GM21723 (cell line): ENCODE measurements around the gene NEK11.
"Not testable (repeated sequence)": the region's sequence is repeated elsewhere in the genome, so short reads cannot be mapped to it uniquely, and the experiment has no call there.

ENCODE experiments used
- ATAC-seq: cut with Tn5 transposase; IDR thresholded peaks from one replicate; pipeline ENCODE4 v1.9.1; 2021; ENCODE audit warnings: mild to moderate bottlenecking, moderate library complexity; ENCODE audit not compliant: unreplicated experiment

Gene NEK11

DNA sequence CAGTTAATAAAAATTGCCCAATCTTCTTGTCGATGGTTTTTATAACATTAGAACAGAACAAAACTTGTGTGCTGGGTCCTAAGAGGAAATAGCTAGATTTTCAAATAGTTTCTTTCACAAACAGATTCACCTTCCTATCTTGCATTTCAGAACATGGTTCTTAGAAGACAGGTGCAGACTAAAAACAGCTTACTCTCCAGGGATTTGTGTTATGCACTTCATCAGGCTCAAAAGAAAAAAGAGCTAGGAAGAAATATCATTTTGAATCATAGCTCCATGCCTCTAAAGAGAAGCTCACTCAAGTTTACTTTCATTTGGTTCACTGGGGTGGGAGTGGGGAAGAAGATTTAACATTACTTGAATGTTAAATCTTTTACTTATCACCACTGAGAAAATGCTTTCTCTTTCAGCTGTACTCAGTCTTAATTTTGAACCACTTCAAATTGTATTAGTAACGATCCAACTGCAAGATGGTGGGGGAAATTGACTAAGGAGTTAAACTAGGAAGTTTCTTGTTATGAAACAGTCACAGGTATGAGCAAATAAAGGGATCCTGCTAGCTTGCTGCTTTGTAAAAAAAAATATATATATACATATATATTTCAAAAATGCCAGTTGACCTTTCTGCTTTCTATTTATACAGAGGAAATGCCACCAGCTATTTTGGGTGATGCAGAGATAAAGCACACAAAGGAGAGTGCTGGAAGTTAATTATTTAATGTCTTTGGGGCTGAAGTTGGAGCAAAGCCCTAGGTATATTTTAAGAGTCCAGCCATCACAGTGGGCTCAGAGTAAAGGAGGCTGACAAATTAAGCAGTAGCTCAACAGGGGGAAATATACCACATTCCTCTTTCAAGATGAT is 326.6 kb downstream of the NEK11 start:
- no peak for ATAC-seq

DNA sequence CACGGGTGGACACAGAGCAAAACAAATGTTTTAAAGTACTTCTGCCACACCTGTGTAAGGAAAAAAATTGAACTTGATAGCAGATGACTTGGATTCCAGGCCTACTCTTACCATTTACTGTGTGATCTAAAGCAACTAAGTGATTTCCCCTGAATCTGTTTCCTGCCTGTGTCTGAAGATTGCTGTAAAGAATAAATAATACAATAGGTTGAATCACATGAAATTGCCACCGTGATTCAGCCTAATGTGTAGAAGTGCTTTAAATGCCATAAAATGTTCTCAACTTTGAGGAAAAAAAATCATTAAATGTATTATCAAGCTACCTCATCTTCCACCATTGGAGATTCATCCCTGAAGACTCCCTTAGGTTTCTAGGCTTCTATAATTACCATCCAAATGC is 327.3 kb downstream of the NEK11 start:
- no peak for ATAC-seq

DNA sequence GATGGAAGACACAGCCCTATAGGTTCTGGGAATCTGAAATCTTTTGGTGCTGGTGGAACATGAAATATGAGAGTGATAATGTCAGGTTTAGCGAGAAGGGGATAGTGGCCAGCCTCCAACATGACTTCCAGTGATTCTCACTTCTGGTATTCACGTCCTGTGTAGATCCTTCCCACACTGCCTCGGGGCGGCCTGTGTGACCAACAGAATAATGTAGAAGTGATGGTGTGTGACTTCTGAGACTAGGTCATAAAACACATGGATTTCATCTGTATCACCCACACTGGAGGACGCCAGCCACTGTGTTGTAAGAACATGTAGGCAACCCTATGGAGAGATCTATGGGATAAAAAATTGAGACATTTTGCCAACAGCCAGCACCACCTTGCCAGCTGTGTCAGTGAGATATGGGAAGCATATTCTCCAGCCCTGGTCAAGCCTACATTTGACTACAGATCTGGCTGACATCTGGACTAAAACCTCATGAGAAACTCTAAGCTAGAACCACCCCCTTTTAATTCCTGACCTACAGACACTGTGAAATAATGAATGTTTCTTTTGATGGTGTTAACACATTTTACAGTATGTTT is 329.4 kb downstream of the NEK11 start:
- no peak for ATAC-seq

DNA sequence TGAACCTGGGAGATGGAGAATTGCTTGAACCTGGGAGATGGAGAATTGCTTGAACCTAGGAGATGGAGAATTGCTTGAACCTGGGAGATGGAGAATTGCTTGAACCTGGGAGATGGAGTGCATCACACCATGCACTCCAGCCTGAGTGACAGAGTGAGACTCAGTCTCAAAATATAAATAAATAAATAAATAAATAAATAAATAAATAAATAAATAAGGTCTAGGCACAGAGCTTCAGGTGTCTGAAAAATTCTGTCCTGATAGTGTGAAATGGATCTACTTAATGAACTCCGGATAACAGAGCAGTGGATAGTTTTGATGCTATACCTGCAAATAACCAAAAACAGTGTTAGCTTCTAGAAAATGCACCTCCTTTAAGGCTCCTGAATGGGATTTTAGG is 330.6 kb downstream of the NEK11 start:
- ATAC-seq = no peak

DNA sequence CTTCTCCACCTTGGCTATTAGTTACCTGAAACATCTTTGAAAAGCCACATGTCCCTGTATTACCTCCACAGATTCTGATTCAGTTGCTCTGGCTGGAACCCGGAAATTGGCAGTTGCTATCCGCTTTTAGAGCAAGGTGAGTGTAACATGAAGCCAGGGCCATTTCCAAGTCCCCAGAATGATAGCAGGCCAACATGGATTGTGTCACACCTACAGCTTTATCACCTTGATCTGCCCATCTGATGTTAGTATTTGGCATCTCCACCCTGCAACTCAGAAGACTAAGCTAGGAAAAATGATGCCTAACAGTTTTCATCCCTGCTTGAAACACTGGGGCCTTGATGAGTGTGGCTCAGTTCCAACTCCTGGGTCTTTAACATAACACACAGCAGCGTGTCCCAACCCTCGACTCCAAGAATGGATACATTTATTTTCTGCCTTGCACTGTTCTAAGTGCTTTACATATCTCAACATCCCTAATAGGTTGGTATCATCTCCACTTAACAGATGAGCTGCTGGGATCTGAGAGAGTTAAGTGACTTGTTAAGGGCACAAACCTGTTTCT is 333.6 kb downstream of the NEK11 start:
- ATAC-seq = no peak

DNA sequence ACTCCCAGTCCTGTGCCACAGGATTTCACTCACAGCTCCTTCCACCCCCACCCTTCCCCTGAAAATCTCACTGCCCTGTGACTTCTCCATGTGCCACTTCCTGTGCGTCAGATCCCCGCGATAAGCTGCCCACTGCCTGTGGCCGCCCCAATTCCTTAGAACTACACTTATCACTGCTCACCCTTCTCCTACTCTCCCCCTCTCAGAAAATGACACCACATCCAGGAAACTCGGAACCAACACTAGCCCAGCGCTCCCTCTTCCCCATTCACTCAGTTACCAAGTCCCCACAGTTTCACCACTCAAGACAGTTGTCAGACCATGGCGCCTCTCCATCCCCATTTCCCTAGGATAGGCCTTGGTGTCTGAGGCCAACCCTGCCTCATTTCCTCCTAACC is 334.4 kb downstream of the NEK11 start:
- ATAC-seq = not testable (repeated sequence)

DNA sequence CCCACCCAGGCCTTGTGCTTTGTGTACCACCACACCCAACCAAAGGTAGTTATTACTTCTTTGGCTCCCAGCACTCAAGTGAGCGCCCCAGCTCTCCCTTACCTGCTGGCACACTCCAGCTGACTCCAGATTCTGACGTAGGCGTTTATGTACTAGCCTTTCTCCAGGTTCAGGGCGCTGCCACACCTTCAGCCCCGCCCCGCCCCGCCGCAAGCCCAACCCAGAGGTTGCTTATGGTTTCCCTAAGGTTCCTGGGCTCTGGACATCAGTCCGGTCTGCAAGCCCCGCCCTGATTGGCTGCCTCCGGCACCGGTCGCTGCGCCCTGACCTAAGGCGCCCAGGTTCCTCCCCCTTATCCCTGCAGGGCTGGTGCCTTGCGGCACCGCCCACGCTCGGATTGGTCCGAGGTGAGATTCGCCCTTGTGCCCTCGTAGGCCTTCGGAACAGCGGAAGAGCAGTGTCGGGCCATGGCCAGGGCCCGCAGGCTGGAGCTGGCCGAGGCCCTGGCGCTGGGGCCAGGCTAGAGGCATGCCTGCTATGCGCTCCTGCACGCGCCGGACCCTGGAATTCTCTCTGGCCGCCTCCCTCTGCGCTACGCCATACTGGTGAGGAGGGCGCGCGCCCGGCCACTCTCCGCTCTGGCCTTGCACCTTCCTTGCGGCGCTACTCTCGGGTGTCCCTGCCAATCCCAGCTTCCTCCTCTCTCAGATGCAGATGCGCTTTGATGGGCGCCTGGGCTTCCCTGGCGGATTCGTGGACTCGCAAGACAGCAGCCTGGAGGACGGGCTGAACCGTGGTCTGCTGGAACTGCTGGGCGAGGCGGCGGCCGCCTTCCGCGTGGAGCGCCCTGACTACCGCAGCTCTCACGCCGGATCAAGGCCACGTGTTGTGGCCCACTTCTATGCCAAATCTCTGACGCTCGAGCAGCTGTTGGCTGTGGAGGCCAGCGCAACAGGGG is 335.1 kb downstream of the NEK11 start:
- peak; percentile 99 for ATAC-seq

DNA sequence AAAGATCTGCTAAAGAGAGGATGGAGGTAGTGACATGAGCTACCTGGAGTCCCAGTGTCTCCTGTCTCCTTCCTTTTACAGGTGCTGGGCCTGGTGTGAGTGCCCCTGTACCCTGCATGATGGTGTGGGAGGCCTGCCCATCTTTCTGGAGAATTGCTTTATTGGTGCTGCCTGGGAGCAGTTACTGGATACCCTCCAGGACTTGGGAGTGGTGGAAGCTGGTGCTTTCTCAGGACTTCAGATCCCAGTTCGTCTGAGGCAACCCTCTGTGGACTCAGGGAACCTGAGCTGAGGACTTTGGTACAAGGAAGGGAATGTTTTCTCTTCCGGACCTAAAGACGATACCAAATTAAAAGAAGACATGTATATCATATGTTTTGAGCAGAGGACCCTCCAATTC is 336.6 kb downstream of the NEK11 start:
- no peak for ATAC-seq

DNA sequence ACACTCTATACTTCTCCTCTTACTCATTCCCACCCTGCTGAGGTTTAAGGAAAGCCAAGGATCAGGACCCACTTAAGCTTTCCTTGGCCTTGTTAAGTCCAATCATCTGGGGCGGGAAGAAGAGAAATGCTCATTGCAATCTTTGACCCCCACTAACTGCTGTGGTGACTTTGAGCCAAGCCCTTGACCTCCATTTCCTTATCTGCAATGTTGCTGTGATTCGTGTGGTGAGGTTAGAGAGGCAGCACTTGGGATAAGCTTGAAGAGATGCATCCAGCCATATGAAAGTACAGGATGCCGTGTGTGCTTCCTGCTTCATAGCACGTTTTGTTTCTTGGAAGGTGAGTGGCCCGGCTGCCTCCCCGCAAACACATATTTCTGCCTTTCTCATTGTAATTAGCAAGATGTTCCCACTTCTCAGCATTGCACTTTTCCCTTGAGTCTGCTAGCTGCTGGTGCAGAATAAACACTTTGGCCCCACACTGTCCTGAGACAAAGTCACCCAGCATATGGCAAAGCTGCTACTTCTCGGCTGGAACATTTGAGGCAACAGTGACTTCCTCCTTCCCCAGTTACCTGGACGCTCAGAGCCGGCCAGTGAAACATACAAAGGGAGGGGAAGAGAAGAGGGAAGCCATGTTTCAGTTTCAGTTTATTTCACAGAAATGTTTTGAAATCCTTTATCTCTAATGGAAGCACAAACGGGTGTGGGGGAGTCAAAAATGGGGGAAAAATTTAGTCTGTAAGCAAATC is 344.4 kb downstream of the NEK11 start:
- ATAC-seq = no peak

DNA sequence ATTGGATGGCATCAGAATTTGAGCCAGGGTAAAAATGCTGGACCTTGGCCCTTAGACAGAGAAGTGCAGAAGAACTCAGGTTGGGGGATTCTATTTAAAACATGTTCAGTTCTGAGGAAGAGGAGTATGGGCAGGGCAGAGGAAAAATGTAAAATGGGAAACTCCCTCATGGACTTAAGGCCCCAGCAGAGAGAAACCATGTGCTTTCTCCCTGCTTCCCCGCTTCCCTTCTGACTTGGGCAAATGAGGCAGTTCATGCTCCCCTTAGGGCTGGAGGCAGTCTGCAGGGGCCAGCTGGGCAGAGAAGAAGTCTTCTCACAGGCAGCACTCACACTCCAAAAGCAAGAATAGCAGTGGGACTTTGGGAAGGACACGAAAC is 345.0 kb downstream of the NEK11 start:
- no peak for ATAC-seq

DNA sequence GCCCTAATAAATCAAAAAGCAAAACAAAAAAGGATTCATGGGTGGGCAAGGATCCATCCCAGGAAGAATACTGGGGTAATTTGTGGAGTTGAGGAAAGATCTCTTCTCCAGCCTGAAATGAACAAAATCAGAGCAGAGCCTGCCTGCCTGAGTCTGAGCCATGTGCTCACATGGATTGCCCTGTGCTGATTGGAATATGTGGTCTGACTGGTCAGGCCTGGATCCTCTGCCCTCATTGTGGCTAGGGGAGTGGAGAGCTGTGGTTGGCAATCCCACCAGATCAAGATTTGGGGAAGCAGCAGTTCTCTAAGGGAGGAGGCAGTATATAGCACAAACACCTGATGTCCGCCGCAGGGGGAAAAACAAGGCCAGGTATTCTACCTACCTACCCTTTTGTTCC is 348.1 kb downstream of the NEK11 start:
- no peak for ATAC-seq

DNA sequence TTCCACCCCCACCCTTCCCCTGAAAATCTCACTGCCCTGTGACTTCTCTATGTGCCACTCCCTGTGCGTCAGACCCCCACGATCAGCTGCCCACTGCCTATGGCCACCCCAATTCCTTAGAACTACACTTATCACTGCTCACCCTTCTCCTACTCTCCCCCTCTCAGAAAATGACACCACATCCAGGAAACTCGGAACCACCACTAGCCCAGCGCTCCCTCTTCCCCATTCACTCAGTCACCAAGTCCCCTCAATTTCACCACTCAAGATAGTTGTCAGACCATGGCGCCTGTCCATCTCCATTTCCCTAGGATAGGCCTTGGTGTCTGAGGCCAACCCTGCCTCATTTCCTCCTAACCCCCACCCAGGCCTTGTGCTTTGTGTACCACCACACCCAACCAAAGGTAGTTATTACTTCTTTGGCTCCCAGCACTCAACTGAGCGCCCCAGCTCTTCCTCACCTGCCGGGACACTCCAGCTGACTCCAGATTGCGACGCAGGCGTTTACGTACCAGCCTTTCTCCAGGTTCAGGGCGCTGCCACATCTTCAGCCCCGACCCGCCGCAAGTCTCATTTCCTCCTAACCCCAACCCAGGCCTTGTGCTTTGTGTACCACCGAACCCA is 354.3 kb downstream of the NEK11 start:
- peak; percentile 23 for ATAC-seq

DNA sequence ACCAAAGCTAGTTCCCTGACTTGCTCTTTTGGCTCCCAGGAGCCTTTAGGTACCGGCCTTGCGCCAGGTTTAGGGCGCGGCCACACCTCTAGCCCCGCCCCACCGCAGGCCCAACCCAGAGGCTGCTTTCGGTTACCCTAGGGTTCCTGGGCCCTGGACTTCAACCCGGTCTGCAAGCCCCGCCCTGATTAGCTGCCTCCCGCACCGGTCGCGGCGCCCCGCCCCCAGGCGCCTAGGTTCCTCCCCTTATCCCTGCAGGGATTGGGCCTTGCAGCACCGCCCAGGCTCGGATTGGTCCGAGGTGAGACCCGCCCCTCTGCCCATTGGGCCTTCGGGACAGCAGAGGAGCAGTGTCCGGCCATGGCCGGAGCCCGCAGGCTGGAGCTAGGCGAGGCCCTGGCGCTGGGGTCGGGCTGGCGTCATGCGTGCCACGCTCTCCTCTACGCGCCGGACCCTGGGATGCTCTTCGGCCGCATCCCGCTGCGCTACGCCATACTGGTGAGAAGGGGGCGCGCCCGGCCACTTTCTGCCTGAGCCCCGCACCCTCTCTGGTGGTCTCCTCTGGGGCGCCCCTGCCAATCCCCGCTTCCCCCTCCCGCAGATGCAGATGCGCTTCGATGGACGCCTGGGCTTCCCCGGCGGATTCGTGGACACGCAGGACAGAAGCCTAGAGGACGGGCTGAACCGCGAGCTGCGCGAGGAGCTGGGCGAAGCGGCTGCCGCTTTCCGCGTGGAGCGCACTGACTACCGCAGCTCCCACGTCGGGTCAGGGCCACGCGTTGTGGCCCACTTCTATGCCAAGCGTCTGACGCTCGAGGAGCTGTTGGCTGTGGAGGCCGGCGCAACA is 355.0 kb downstream of the NEK11 start, which contains the start of gene NUDT16:
Gene NUDT16 (plus strand): TSS at position 330 of the 847 bp plus-strand sequence. CDS start 31 bp downstream, at position 361.
- ATAC-seq = peak; percentile 99

DNA sequence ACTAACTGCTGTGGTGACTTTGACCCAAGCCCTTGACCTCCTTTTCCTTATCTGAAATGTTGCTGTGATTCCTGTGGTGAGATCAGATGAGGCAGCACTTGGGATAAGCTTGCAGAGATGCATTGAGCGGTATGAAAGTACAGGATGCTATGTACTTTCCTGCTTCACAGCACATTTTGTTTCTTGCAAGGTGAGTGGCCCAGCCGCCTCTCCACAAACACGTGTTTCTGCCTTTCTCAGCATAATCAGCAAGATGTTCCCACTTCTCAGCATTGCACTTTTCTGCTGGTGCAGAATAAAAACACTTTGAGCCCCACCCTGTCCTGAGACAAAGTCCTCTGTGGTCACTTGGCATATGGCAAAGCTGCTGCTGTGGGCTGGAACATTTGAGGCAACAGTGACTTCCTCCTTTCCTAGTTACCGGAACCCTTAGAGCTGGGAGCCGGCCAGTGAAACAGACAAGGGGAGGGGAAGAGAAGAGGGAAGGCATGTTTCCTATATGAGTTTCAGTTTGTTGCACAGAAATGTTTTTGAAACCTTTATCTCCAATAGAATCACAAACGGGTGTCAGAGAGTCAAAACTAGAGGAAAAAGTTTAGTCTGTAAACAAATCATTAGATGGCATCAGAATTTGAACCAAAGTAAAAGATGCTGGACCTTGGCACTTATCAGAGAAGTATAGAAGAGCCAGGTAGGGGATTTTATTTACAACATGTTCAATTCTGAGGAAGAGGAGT is 359.9 kb downstream of the NEK11 start:
- no peak for ATAC-seq

DNA sequence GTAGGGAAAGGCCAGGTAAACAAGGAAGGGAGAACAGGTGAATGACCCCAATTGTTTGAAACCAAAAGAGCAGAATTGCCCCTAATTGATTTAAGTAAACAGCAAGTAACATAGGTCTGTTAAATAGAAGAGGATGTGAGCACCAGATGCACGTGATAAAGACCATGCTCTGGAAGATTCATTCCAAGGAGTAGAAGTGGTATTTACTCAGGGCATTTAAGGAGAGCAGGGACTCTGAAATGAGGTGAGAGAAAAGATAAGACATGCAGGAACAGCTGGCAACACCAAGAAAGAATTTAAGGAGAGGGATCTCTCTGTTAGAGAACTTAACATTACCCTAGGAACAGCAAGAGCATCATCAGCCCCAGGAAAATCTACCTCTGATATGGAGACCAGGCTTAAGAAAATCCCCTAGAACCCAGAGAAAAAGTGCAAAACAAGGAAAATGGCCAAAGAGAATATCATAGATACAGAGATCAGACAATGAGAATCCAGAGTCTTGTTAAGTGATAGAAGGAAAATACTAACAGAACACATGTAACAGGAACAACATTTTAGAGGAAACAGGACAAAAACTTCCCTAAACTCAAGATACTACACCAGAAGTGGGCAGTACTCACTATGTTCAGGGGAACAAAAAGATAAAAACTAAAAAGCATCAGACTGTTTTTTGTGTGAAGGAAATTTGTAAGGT is 361.3 kb downstream of the NEK11 start:
- ATAC-seq = no peak

DNA sequence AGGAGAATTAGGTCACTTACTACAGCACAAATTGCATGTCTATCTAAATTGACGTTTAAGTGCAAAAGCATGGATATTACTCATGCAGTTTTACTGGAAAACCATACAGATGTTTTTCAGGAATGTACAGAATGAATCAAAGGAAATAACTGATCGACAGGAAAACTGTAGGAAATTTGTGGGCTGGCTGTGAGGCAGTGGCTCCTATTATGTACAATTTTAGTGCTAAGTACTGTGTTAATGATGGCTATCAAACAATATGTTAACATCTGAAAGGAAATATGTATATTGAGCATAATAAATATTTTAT is 361.8 kb downstream of the NEK11 start:
- ATAC-seq = no peak

DNA sequence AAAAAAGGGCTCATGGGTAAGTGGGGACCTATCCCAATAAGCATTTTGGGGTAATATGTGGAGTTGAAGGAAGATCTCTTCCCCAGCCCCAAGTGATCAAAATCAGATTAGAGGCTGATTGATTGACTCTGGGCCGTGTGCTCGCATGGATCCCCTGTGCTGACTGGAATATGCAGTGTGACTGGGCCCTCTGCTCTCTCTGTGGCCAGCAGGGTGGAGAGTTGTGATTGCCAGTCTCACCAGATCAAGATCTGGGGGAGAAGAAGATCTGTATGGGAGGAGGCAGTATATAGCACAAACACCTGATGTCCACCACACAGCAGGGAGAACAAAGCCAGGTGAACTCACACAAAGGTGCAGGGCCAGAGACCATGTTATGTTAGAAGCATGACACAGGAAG is 363.7 kb downstream of the NEK11 start:
- no peak for ATAC-seq

DNA sequence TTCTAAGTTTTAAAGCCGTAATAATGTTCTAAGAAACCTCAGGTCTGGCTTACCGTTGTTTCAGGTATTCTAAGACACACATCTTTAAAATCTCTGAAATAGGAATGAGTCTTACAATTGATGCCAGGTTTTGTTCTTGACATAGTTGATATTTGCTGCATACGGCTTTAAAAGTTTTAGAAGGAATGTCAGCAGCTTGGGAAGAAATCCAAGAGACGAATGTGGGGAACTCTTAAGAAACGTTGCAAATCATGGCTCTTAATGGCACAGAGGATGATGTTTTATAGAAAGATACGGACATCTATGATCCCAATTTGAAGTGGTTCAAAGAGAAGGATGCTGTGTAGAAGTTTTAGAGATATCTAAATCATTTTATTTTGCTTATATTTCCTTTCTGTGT is 366.4 kb downstream of the NEK11 start:
- no peak for ATAC-seq
